ENCODE results near the gene HDAC7.

DNA sequence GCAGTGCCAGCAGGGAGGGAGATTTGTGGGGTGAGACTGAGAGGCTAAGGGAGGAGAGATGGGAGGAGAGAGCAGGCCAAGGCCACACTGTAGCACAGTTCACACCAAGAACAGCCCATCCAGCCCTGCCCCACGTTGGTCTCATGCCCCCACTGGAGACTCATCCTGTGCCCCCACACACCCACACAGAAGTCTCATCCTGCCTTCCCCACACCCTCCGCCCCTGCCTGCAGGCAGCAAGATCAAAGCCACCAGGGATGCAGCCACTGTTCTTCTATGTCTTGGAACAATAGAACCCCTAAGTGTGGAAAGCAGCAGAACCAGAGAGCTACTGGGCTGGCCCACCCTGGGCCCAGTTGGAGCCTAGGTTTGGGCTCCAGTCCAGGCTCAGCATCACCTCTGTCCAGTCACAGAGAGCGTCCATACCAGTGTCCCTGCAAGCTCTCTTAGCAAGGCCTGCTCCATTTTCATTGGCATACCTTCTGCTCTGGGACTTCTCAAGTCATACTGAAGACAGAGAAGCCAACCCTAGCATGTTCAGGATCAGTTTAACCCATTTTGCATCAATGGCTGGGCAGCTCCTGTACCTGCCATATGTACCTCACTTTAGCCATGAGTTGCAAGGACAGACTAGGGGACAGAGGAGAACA lies 31.7 kb upstream of the HDAC7 start:
- TF ChIP-seq EP300 (IDR thresholded peaks at IDR 0.05) = no peak
- TF ChIP-seq, protein P1, sequence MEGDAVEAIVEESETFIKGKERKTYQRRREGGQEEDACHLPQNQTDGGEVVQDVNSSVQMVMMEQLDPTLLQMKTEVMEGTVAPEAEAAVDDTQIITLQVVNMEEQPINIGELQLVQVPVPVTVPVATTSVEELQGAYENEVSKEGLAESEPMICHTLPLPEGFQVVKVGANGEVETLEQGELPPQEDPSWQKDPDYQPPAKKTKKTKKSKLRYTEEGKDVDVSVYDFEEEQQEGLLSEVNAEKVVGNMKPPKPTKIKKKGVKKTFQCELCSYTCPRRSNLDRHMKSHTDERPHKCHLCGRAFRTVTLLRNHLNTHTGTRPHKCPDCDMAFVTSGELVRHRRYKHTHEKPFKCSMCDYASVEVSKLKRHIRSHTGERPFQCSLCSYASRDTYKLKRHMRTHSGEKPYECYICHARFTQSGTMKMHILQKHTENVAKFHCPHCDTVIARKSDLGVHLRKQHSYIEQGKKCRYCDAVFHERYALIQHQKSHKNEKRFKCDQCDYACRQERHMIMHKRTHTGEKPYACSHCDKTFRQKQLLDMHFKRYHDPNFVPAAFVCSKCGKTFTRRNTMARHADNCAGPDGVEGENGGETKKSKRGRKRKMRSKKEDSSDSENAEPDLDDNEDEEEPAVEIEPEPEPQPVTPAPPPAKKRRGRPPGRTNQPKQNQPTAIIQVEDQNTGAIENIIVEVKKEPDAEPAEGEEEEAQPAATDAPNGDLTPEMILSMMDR (IDR thresholded peaks at IDR 0.05) = no peak

Data from tibial nerve (tissue), 4 donors.